Tibial artery (tissue), 4 donors: ENCODE measurements around the gene SLC3A2.

Experiments used
- DNase-seq, 2 donors: peaks; one replicate each; pipeline ENCODE4 v3.0.0-alpha.2; 2019
- H3K27ac ChIP-seq, 2 donors: fragments of 200-600 bp; sonication (generic) in 1 of 2; 1 replicate in 1 of 2; 2 replicates in 1 of 2; pipeline ENCODE4 v1.5.1; 2018 to 2019; ENCODE audit warnings: mild to moderate bottlenecking in 1 of 2
- H3K27me3 ChIP-seq, 2 donors: fragments of 200-600 bp; sonication (generic) in 1 of 2; one replicate each; pipeline versions ENCODE4 v1.5.1 to v1.6.0; 2016 to 2019
- H3K36me3 ChIP-seq, 3 donors: fragments of 200-600 bp; sonication (generic) in 2 of 3; one replicate each; pipeline ENCODE4 v1.5.1; 2016 to 2019; ENCODE audit warnings: mild to moderate bottlenecking in 2 of 3
- H3K4me1 ChIP-seq, 4 donors: fragments of 200-600 bp; sonication (generic) in 2 of 4; 1 replicate in 3 of 4; 2 replicates in 1 of 4; pipeline ENCODE4 v1.5.1; 2016 to 2019
- H3K4me3 ChIP-seq, 2 donors: fragments of 200-600 bp; sonication (generic) in 1 of 2; 1 replicate in 1 of 2; 2 replicates in 1 of 2; pipeline ENCODE4 v1.5.1; 2018 to 2019; ENCODE audit warnings: mild to moderate bottlenecking in 2 of 2
- H3K9me3 ChIP-seq, 3 donors: fragments of 200-600 bp; sonication (generic) in 1 of 3; one replicate each; pipeline ENCODE4 v1.5.1; 2016 to 2019
- CTCF ChIP-seq, 2 experiments: fragments of 200-600 bp in 1 of 2; fragments of 450-650 bp in 1 of 2; IDR thresholded peaks; one replicate each; pipeline ENCODE4 v1.5.1; 2017 to 2019; ENCODE audit warnings: antibody characterized with exemption in 2 of 2, mild to moderate bottlenecking in 1 of 2, moderate library complexity in 1 of 2
- intact Hi-C: fragments of 100-400 bp; cut with DNase I; formaldehyde crosslinking; loops from one replicate; pipeline ENCODE4 v1.15.0; 2023; ENCODE audit warnings: low total_unique reads

SLC3A2 gene

GRCh38 chr11:62897311-62897710, 16.6 kb downstream of the SLC3A2 start:
- intact Hi-C loops = no loop called here
- peaks cover 0 to 14% of the 10 kb centered on the region in 2 donors for H3K27me3 ChIP-seq
- no peaks in the 10 kb centered on the region for H3K9me3 ChIP-seq
- no peak for DNase-seq
- no peaks in the 10 kb centered on the region for H3K4me1 ChIP-seq
- no peak overlapping the region for H3K4me3 ChIP-seq
- TF ChIP-seq CTCF (IDR thresholded peaks at IDR 0.05) = no peak
- H3K36me3 ChIP-seq = no peaks in the 10 kb centered on the region
- H3K27ac ChIP-seq = no peak overlapping the region

- no peak for TF ChIP-seq CTCF (IDR thresholded peaks at IDR 0.05)
- intact Hi-C loops = no loop called here
Observed at GRCh38 chr11:62898027-62898426, 17.3 kb downstream of the SLC3A2 start.

GRCh38 chr11:62902932-62903331, 22.2 kb downstream of the SLC3A2 start:
- no peaks in the 10 kb centered on the region for H3K9me3 ChIP-seq
- H3K27ac ChIP-seq = no peak overlapping the region
- H3K4me3 ChIP-seq = no peak overlapping the region
- H3K27me3 ChIP-seq = peaks cover 0 to 4% of the 10 kb centered on the region in 2 donors
- H3K36me3 ChIP-seq = no peaks in the 10 kb centered on the region
- H3K4me1 ChIP-seq = no peaks in the 10 kb centered on the region
- intact Hi-C loops = loop anchor here (10.0 kb wide), 1 partner anchor 312 kb away; no protein-coding TSS in a partner anchor
- DNase-seq = no peak
- TF ChIP-seq CTCF (IDR thresholded peaks at IDR 0.05) = no peak

More at GRCh38 chr11:62898027-62898426, 17.3 kb downstream of the SLC3A2 start:
- Histone ChIP-seq H3K36me3 (no peaks in the 10 kb centered on the region), H3K27ac (no peak overlapping the region), H3K4me1 (no peaks in the 10 kb centered on the region), H3K4me3 (no peak overlapping the region), H3K9me3 (no peaks in the 10 kb centered on the region), H3K27me3 (peaks cover 0 to 14% of the 10 kb centered on the region in 2 donors)
- DNase-seq = no peak

DNA sequence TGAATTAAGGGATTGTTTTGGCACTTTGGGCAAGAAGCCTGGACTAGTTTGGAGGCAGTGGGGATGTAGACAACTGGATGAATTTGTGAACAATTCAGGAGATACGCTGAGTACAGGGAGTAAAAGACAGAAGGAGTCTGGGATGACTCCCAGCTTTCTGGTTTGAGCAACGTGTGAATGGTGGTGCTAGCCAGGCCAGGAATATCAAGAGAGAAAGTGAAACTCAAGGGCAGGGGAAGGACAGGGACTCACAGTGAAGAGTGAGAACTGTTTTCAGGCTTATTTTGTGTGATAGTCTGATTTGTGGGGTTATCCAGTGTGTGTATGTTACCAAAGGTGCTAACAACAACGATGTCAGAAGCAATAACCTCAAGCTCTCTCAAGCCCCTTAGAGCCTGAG, 24.6 kb downstream of the SLC3A2 start:
- peaks cover 0 to 19% (median 15%) of the 10 kb centered on the region in 4 donors for H3K4me1 ChIP-seq
- no peaks in the 10 kb centered on the region for H3K36me3 ChIP-seq
- TF ChIP-seq CTCF (IDR thresholded peaks at IDR 0.05) = no peak
- H3K4me3 ChIP-seq = no peak overlapping the region
- H3K27me3 ChIP-seq = peaks cover 0 to under 1% of the 10 kb centered on the region in 2 donors
- no peak for DNase-seq
- intact Hi-C loops = loop anchor here (10.0 kb wide), 1 partner anchor 310 kb away; no protein-coding TSS in a partner anchor
- no peak overlapping the region for H3K27ac ChIP-seq
- no peaks in the 10 kb centered on the region for H3K9me3 ChIP-seq

GRCh38 chr11:62905927-62906531, 25.3 kb downstream of the SLC3A2 start:
- H3K4me1 ChIP-seq = peaks cover 0 to 19% (median 15%) of the 10 kb centered on the region in 4 donors
- TF ChIP-seq CTCF (IDR thresholded peaks at IDR 0.05) = peak; percentile 96 to 99
- H3K9me3 ChIP-seq = no peaks in the 10 kb centered on the region
- DNase-seq = peak; percentile 79 to 88
- no peaks in the 10 kb centered on the region for H3K27me3 ChIP-seq
- H3K4me3 ChIP-seq = no peak overlapping the region
- H3K36me3 ChIP-seq = no peaks in the 10 kb centered on the region
- intact Hi-C loops = loop anchor here (2.0 to 10.0 kb wide), 2 partner anchors 117 to 309 kb away; no protein-coding TSS in a partner anchor
- H3K27ac ChIP-seq = no peak overlapping the region
